Lower leg skin (tissue), 3 donors: ENCODE measurements around the gene WDR81.

Source experiments
- POLR2A ChIP-seq, 2 donors: fragments of 450-650 bp; IDR thresholded peaks; one replicate each; pipeline ENCODE4 v1.6.1; 2016 to 2017; ENCODE audit warnings: antibody characterized with exemption in 2 of 2, mild to moderate bottlenecking in 1 of 2, moderate library complexity in 1 of 2
- TF ChIP-seq, protein P1 (sequence below), 3 donors: fragments of 450-650 bp; IDR thresholded peaks; one replicate each; pipeline ENCODE4 v1.5.1; 2016; ENCODE audit warnings: antibody characterized with exemption in 3 of 3, mild to moderate bottlenecking in 3 of 3, moderate library complexity in 2 of 3

DNA sequence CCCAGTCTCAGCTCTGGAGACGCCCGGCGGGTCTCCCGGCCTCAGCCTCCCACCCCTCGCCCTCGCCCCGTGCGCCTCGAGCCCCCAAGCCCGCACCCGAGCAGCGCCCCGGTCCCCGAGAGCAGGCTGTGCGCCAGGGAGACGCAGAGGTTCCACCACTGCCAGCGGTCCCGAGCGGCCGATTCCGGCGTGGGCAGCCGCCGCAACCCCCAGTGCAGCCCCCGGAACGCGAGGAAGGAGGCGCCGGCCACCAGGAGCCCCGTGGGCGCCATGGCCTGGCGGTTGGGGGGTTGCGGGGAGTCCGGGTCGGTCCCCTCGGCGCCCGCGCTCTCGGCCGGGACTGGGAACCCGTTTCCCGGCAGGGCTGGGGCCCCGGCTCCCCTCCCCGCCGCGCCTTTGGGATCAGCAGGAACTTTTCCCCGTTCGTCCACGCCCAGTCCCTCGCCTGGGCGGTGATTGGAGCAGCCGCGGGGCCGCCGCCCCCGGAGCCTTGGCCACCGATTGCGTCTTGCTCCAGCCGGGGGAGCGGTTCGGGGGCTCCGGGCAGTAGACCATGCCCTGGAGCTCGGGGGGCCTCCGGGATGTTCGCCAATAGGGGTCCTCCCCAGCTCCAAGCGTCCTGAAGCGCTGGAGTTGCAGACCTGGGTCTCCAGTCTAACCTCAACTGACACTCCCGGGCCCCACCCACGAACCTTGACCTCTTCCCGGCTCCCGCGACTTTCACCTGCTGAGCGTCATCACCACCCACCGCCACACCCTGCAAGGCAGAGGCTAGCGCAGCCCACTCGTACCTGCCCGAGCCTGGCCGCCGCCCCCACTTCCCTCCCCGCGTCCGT is 14.3 kb upstream of the WDR81 start, which contains the start of gene TLCD2:
- TF ChIP-seq, protein P1, sequence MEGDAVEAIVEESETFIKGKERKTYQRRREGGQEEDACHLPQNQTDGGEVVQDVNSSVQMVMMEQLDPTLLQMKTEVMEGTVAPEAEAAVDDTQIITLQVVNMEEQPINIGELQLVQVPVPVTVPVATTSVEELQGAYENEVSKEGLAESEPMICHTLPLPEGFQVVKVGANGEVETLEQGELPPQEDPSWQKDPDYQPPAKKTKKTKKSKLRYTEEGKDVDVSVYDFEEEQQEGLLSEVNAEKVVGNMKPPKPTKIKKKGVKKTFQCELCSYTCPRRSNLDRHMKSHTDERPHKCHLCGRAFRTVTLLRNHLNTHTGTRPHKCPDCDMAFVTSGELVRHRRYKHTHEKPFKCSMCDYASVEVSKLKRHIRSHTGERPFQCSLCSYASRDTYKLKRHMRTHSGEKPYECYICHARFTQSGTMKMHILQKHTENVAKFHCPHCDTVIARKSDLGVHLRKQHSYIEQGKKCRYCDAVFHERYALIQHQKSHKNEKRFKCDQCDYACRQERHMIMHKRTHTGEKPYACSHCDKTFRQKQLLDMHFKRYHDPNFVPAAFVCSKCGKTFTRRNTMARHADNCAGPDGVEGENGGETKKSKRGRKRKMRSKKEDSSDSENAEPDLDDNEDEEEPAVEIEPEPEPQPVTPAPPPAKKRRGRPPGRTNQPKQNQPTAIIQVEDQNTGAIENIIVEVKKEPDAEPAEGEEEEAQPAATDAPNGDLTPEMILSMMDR (IDR thresholded peaks at IDR 0.05), result no peak
- no peak for TF ChIP-seq POLR2A (IDR thresholded peaks at IDR 0.05)
